Measurements from ENCODE around the gene RHOBTB1. TPM values are rescaled to one million over a fixed set of nuclear protein-coding genes. Genes with fewer than 3 reads are reported as not detected.
A peak's percentile ranks its signal among the peaks of the same experiment; 100 is the strongest.

RHOBTB1 gene
- total and polyA plus RNA-seq, 9 of the 15 experiments (the other 6 are each of a cell fraction or from before 2014, with no cell fraction given) = 1.7 to 11.7 (median 9.3) TPM

DNA sequence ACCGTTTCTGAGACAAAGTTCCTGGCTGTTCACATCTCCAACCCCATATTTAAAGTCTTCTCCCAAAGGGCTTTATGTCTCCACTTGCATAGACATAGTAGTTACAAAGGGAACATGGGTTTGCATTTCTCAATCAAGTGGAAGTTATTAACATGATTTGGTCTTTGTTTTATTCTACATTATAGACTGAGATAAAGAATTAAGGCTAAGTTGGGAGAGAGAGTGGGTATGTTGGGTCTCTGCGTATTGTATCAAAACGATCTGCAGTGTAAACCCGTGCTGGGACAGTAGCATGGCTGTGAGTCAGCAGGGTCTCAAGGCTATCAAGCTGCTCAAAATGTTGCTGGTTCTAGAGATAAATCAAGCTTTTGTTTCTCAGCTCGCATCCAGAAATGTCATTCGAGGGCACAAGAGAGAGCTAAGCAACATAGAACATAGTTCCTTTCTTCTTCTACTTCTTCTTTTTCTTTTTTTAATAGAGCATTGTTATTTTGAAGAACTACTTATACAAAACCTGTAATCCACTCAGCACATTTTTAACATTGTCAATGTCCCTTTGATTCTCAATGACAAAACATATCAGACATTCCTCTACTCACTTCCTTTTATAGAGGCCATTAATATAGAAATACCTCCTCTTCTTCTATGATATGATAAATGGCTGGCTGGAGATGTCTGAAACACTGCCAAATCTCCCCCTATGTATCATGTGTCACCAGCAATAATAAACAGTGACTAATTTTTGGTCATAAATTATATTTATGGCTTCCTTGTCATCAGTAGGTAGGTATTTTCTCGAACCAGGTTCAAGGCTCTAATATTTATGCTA, 34.5 kb upstream of the RHOBTB1 start (continued):
- TF ChIP-seq, protein P1, sequence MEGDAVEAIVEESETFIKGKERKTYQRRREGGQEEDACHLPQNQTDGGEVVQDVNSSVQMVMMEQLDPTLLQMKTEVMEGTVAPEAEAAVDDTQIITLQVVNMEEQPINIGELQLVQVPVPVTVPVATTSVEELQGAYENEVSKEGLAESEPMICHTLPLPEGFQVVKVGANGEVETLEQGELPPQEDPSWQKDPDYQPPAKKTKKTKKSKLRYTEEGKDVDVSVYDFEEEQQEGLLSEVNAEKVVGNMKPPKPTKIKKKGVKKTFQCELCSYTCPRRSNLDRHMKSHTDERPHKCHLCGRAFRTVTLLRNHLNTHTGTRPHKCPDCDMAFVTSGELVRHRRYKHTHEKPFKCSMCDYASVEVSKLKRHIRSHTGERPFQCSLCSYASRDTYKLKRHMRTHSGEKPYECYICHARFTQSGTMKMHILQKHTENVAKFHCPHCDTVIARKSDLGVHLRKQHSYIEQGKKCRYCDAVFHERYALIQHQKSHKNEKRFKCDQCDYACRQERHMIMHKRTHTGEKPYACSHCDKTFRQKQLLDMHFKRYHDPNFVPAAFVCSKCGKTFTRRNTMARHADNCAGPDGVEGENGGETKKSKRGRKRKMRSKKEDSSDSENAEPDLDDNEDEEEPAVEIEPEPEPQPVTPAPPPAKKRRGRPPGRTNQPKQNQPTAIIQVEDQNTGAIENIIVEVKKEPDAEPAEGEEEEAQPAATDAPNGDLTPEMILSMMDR (IDR thresholded peaks at IDR 0.05 in 2 of 3, conservative IDR thresholded peaks at IDR 0.05 in 1 of 3; ENCODE audit: insufficient read depth in 2 of 3, low read depth in 1 of 3, low read length in 3 of 3) = no peak
- TF ChIP-seq NFRKB (IDR thresholded peaks at IDR 0.05; ENCODE audit: low read depth) (peak; percentile 76), RBM17 (IDR thresholded peaks at IDR 0.05; ENCODE audit: borderline replicate concordance, low read depth, low read length) (no peak), CREM (IDR thresholded peaks at IDR 0.05; ENCODE audit: low read depth) (peak; percentile 76), MBD2 (IDR thresholded peaks at IDR 0.05; ENCODE audit: borderline replicate concordance, low read depth) (peak; percentile 11; the same call in 1 of the 2 replicates), IRF2 (CRISPR knock-in tag; IDR thresholded peaks at IDR 0.05) (no peak), NFIX (CRISPR knock-in tag; IDR thresholded peaks at IDR 0.05; ENCODE audit: low read depth) (no peak), RBM15 (IDR thresholded peaks at IDR 0.05; ENCODE audit: insufficient read depth, low read length) (no peak)
- TF ChIP-seq, protein P2, sequence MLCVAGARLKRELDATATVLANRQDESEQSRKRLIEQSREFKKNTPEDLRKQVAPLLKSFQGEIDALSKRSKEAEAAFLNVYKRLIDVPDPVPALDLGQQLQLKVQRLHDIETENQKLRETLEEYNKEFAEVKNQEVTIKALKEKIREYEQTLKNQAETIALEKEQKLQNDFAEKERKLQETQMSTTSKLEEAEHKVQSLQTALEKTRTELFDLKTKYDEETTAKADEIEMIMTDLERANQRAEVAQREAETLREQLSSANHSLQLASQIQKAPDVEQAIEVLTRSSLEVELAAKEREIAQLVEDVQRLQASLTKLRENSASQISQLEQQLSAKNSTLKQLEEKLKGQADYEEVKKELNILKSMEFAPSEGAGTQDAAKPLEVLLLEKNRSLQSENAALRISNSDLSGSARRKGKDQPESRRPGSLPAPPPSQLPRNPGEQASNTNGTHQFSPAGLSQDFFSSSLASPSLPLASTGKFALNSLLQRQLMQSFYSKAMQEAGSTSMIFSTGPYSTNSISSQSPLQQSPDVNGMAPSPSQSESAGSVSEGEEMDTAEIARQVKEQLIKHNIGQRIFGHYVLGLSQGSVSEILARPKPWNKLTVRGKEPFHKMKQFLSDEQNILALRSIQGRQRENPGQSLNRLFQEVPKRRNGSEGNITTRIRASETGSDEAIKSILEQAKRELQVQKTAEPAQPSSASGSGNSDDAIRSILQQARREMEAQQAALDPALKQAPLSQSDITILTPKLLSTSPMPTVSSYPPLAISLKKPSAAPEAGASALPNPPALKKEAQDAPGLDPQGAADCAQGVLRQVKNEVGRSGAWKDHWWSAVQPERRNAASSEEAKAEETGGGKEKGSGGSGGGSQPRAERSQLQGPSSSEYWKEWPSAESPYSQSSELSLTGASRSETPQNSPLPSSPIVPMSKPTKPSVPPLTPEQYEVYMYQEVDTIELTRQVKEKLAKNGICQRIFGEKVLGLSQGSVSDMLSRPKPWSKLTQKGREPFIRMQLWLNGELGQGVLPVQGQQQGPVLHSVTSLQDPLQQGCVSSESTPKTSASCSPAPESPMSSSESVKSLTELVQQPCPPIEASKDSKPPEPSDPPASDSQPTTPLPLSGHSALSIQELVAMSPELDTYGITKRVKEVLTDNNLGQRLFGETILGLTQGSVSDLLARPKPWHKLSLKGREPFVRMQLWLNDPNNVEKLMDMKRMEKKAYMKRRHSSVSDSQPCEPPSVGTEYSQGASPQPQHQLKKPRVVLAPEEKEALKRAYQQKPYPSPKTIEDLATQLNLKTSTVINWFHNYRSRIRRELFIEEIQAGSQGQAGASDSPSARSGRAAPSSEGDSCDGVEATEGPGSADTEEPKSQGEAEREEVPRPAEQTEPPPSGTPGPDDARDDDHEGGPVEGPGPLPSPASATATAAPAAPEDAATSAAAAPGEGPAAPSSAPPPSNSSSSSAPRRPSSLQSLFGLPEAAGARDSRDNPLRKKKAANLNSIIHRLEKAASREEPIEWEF (CRISPR knock-in tag; IDR thresholded peaks at IDR 0.05) = no peak
- TF ChIP-seq, protein P3, sequence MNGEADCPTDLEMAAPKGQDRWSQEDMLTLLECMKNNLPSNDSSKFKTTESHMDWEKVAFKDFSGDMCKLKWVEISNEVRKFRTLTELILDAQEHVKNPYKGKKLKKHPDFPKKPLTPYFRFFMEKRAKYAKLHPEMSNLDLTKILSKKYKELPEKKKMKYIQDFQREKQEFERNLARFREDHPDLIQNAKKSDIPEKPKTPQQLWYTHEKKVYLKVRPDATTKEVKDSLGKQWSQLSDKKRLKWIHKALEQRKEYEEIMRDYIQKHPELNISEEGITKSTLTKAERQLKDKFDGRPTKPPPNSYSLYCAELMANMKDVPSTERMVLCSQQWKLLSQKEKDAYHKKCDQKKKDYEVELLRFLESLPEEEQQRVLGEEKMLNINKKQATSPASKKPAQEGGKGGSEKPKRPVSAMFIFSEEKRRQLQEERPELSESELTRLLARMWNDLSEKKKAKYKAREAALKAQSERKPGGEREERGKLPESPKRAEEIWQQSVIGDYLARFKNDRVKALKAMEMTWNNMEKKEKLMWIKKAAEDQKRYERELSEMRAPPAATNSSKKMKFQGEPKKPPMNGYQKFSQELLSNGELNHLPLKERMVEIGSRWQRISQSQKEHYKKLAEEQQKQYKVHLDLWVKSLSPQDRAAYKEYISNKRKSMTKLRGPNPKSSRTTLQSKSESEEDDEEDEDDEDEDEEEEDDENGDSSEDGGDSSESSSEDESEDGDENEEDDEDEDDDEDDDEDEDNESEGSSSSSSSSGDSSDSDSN (IDR thresholded peaks at IDR 0.05; ENCODE audit: borderline replicate concordance in 1 of 2, low read depth in 2 of 2, low read length in 2 of 2) = no peak
- TF ChIP-seq, protein P4, sequence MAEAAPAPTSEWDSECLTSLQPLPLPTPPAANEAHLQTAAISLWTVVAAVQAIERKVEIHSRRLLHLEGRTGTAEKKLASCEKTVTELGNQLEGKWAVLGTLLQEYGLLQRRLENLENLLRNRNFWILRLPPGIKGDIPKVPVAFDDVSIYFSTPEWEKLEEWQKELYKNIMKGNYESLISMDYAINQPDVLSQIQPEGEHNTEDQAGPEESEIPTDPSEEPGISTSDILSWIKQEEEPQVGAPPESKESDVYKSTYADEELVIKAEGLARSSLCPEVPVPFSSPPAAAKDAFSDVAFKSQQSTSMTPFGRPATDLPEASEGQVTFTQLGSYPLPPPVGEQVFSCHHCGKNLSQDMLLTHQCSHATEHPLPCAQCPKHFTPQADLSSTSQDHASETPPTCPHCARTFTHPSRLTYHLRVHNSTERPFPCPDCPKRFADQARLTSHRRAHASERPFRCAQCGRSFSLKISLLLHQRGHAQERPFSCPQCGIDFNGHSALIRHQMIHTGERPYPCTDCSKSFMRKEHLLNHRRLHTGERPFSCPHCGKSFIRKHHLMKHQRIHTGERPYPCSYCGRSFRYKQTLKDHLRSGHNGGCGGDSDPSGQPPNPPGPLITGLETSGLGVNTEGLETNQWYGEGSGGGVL (CRISPR knock-in tag; IDR thresholded peaks at IDR 0.05) = no peak

Data from K562 (cell line).